Limb (tissue), 2 donors: ENCODE measurements around the gene EFHB.
A peak's percentile ranks its signal among the peaks of the same experiment; 100 is the strongest.
"Not testable (repeated sequence)": the region's sequence is repeated elsewhere in the genome, so short reads cannot be mapped to it uniquely, and the experiment has no call there.

Experiments used
- DNase-seq, 2 donors: peaks; one replicate each; pipeline ENCODE4 v3.0.0-alpha.2; 2016; ENCODE audit errors: extremely low spot score in 2 of 2

EFHB gene

GRCh38 chr3:19932422-19932821 is 1.6 kb downstream of the EFHB start:
- DNase-seq = no peak

GRCh38 chr3:19931767-19932188 is 2.2 kb downstream of the EFHB start:
- no peak for DNase-seq

- DNase-seq = no peak
Measured at GRCh38 chr3:19931180-19931692, 2.8 kb downstream of the EFHB start.

- no peak for DNase-seq
Measured at GRCh38 chr3:19920401-19921080, 13.5 kb downstream of the EFHB start.

- no peak for DNase-seq
Measured at GRCh38 chr3:19917167-19917566, 16.9 kb downstream of the EFHB start.

- DNase-seq = no peak
Measured at GRCh38 chr3:19911452-19911851, 22.6 kb downstream of the EFHB start.

- no peak for DNase-seq
Measured at GRCh38 chr3:19907523-19907922, 26.5 kb downstream of the EFHB start.

- no peak for DNase-seq
Measured at GRCh38 chr3:19903649-19904048, 30.4 kb downstream of the EFHB start.

GRCh38 chr3:19901918-19902317 is 32.1 kb downstream of the EFHB start:
- DNase-seq = no peak

- DNase-seq = no peak
Measured at GRCh38 chr3:19901337-19901736, 32.7 kb downstream of the EFHB start.

- not testable (repeated sequence) for DNase-seq
Measured at GRCh38 chr3:19899833-19900232, 34.2 kb downstream of the EFHB start.

- no peak for DNase-seq
Measured at GRCh38 chr3:19899264-19899663, 34.8 kb downstream of the EFHB start.

- no peak for DNase-seq
Measured at GRCh38 chr3:19898721-19899120, 35.3 kb downstream of the EFHB start.

GRCh38 chr3:19891740-19892139 is 42.3 kb downstream of the EFHB start:
- DNase-seq = no peak

- no peak for DNase-seq
Measured at GRCh38 chr3:19888428-19889152, 45.4 kb downstream of the EFHB start.

GRCh38 chr3:19887122-19887521 is 46.9 kb downstream of the EFHB start:
- DNase-seq = not testable (repeated sequence)

- DNase-seq = no peak
Measured at GRCh38 chr3:19886404-19886803, 47.6 kb downstream of the EFHB start.

- DNase-seq = no peak
Measured at GRCh38 chr3:19885468-19885867, 48.5 kb downstream of the EFHB start.

GRCh38 chr3:19881852-19882251 is 52.2 kb downstream of the EFHB start:
- DNase-seq = no peak

- DNase-seq = no peak
Measured at GRCh38 chr3:19881036-19881435, 53.0 kb downstream of the EFHB start.

GRCh38 chr3:19877656-19878055 is 56.4 kb downstream of the EFHB start:
- no peak for DNase-seq

GRCh38 chr3:19866751-19867347 is 67.2 kb downstream of the EFHB start:
- DNase-seq = peak; percentile 63 to 77
